Measurements from ENCODE around the gene R3HCC1L. TPM values are rescaled to one million over a fixed set of nuclear protein-coding genes. Genes with fewer than 3 reads are reported as not detected.

R3HCC1L gene
- total RNA-seq = 10 to 100 TPM in 1 of 4 donors, 1 to 10 TPM in 3; 9.0 to 11.6 (median 9.9) TPM

- DNase-seq (ENCODE audit: extremely low spot score) = peak; percentile 96
- intact Hi-C loops (cut with DNase I) = no loop called here
- TF ChIP-seq EP300 (IDR thresholded peaks at IDR 0.05) = no peak
- TF ChIP-seq POLR2A (IDR thresholded peaks at IDR 0.05; ENCODE audit: low read depth) = peak; percentile 59
- peak in 1 of 3 experiments; percentile 2 for TF ChIP-seq CTCF (IDR thresholded peaks at IDR 0.05)
- peak; percentile 85 to 93 for TF ChIP-seq POLR2AphosphoS5 (IDR thresholded peaks at IDR 0.05)
- Histone ChIP-seq H3K27me3 (no peaks in the 10 kb centered on the region), H3K4me3 (peak within 1 kb of the TSS; percentile 70 to 95 (median 94)), H3K36me3 (no peaks in the 10 kb centered on the region), H3K9me3 (no peaks in the 10 kb centered on the region), H3K27ac (replicated peaks in 1 of 4) (peak within 1 kb of the TSS; percentile 87 to 93 (median 88)), H3K4me1 (peaks cover 4 to 34% (median 22%) of the 10 kb centered on the region in 4 donors)
- 5% methylated on average over 10 of the region's 64 CpGs for WGBS
Measured at GRCh38 chr10:98134431-98135221, at the start of gene R3HCC1L. TSS of gene R3HCC1L (plus strand) at chr10:98134657. CDS start at chr10:98208115, 73,458 bp downstream.

- WGBS = 80% methylated on average over 4 of the region's 4 CpGs
- no peaks in the 10 kb centered on the region for H3K36me3 ChIP-seq
- no peak overlapping the region for H3K27ac ChIP-seq (replicated peaks in 1 of 4)
- intact Hi-C loops (cut with DNase I) = no loop called here
- H3K27me3 ChIP-seq = peaks cover 0 to 37% (median 0%) of the 10 kb centered on the region in 4 donors
- no peaks in the 10 kb centered on the region for H3K4me1 ChIP-seq
- H3K4me3 ChIP-seq = no peak overlapping the region
- no peak for DNase-seq (ENCODE audit: extremely low spot score)
- no peaks in the 10 kb centered on the region for H3K9me3 ChIP-seq
- TF ChIP-seq POLR2A (IDR thresholded peaks at IDR 0.05; ENCODE audit: low read depth) (no peak), POLR2AphosphoS5 (IDR thresholded peaks at IDR 0.05) (no peak)
Measured at GRCh38 chr10:98085238-98085637, 49.2 kb upstream of the R3HCC1L start.

- intact Hi-C loops (cut with DNase I) = no loop called here
- Histone ChIP-seq H3K27me3 (peaks cover 0 to 47% (median 0%) of the 10 kb centered on the region in 4 donors), H3K4me3 (no peak overlapping the region), H3K27ac (replicated peaks in 1 of 4) (no peak overlapping the region), H3K4me1 (no peaks in the 10 kb centered on the region), H3K36me3 (no peaks in the 10 kb centered on the region), H3K9me3 (no peaks in the 10 kb centered on the region)
- DNase-seq (ENCODE audit: extremely low spot score) = no peak
- no peak for TF ChIP-seq POLR2A (IDR thresholded peaks at IDR 0.05; ENCODE audit: low read depth)
- TF ChIP-seq CTCF (IDR thresholded peaks at IDR 0.05) = no peak
- no peak for TF ChIP-seq EP300 (IDR thresholded peaks at IDR 0.05)
- TF ChIP-seq POLR2AphosphoS5 (IDR thresholded peaks at IDR 0.05) = no peak
- 60% methylated on average over 14 of the region's 14 CpGs for WGBS
Measured at GRCh38 chr10:98086837-98087708, 47.4 kb upstream of the R3HCC1L start.

GRCh38 chr10:98088186-98088971 lies 46.1 kb upstream of the R3HCC1L start:
- Histone ChIP-seq H3K27me3 (peaks cover 0 to 60% (median 0%) of the 10 kb centered on the region in 4 donors), H3K4me1 (no peaks in the 10 kb centered on the region), H3K27ac (replicated peaks in 1 of 4) (no peak overlapping the region), H3K4me3 (no peak overlapping the region), H3K9me3 (no peaks in the 10 kb centered on the region), H3K36me3 (no peaks in the 10 kb centered on the region)
- intact Hi-C loops (cut with DNase I) = no loop called here
- no peak for DNase-seq (ENCODE audit: extremely low spot score)
- TF ChIP-seq POLR2AphosphoS5 (IDR thresholded peaks at IDR 0.05) (no peak), POLR2A (IDR thresholded peaks at IDR 0.05; ENCODE audit: low read depth) (no peak), EP300 (IDR thresholded peaks at IDR 0.05) (no peak), CTCF (IDR thresholded peaks at IDR 0.05) (no peak)
- WGBS = 73% methylated on average over 7 of the region's 7 CpGs
